Mesodermal cell (in vitro differentiated cells): Measurements from ENCODE around the gene PGLYRP2.

ENCODE experiments used
- H3K27ac ChIP-seq: 2 replicates; pipeline ENCODE4 v1.7.0; 2013; ENCODE audit warnings: mild to moderate bottlenecking, low read depth, low read length, moderate library complexity; ENCODE audit not compliant: severe bottlenecking
- H3K36me3 ChIP-seq: 2 replicates; pipeline ENCODE4 v1.7.1; 2013; ENCODE audit warnings: mild to moderate bottlenecking, low read length, moderate library complexity; ENCODE audit not compliant: control insufficient read depth, insufficient read depth
- H3K4me1 ChIP-seq: one replicate; pipeline ENCODE4 v1.7.1; 2013; ENCODE audit warnings: mild to moderate bottlenecking, low read length; ENCODE audit not compliant: insufficient read depth, control insufficient read depth, poor library complexity, severe bottlenecking
- H3K4me3 ChIP-seq: 2 replicates; pipeline ENCODE4 v1.7.0; 2013; ENCODE audit warnings: low read length, control low read depth, mild to moderate bottlenecking; ENCODE audit not compliant: insufficient read depth, poor library complexity, severe bottlenecking; ENCODE audit errors: extremely low read depth
- H3K9me3 ChIP-seq: 2 replicates; pipeline ENCODE4 v1.7.1; 2013; ENCODE audit warnings: mild to moderate bottlenecking, low read length, moderate library complexity; ENCODE audit not compliant: control insufficient read depth
- WGBS, 2 experiments: methylation state at CpG; one replicate each; pipeline ENCODE4 v1.1.5; 2013; ENCODE audit warnings: missing lambda C conversion rate in 2 of 2; ENCODE audit not compliant: insufficient coverage in 2 of 2; 5-methylcytosine and 5-hydroxymethylcytosine counted together

Gene PGLYRP2

GRCh38 chr19:15428956-15429824 is 50.1 kb downstream of the PGLYRP2 start:
- Histone ChIP-seq H3K9me3 (no peaks in the 10 kb centered on the region), H3K4me3 (no peak overlapping the region), H3K27ac (no peak overlapping the region), H3K4me1 (peaks cover 10% of the 10 kb centered on the region), H3K36me3 (peaks cover 61% of the 10 kb centered on the region)
- WGBS, 2 experiments = 93 to 94% methylated on average over 11 to 21 of the region's 22 CpGs

GRCh38 chr19:15427991-15428471 is 51.3 kb downstream of the PGLYRP2 start:
- H3K36me3 ChIP-seq = peaks cover 73% of the 10 kb centered on the region
- no peaks in the 10 kb centered on the region for H3K9me3 ChIP-seq
- 96 to 97% methylated on average over 35 of the region's 35 CpGs for WGBS, 2 experiments
- H3K27ac ChIP-seq = no peak overlapping the region
- H3K4me1 ChIP-seq = peaks cover 10% of the 10 kb centered on the region
- H3K4me3 ChIP-seq = no peak overlapping the region

GRCh38 chr19:15427350-15427700 is 52.0 kb downstream of the PGLYRP2 start:
- H3K4me1 ChIP-seq = peaks cover 10% of the 10 kb centered on the region
- WGBS, 2 experiments = 98 to 99% methylated on average over 23 to 25 of the region's 25 CpGs
- no peaks in the 10 kb centered on the region for H3K9me3 ChIP-seq
- no peak overlapping the region for H3K4me3 ChIP-seq
- peaks cover 80% of the 10 kb centered on the region for H3K36me3 ChIP-seq
- no peak overlapping the region for H3K27ac ChIP-seq

GRCh38 chr19:15426485-15427349 is 52.6 kb downstream of the PGLYRP2 start:
- no peak overlapping the region for H3K27ac ChIP-seq
- peaks cover 86% of the 10 kb centered on the region for H3K36me3 ChIP-seq
- peaks cover 10% of the 10 kb centered on the region for H3K4me1 ChIP-seq
- H3K4me3 ChIP-seq = no peak overlapping the region
- no peaks in the 10 kb centered on the region for H3K9me3 ChIP-seq
- 93 to 97% methylated on average over 13 to 14 of the region's 16 CpGs for WGBS, 2 experiments

GRCh38 chr19:15425321-15425950 is 53.9 kb downstream of the PGLYRP2 start:
- peaks cover 93% of the 10 kb centered on the region for H3K36me3 ChIP-seq

GRCh38 chr19:15424692-15425272 is 54.5 kb downstream of the PGLYRP2 start:
- WGBS, 2 experiments = 97 to 98% methylated on average over 34 to 35 of the region's 38 CpGs
- no peaks in the 10 kb centered on the region for H3K9me3 ChIP-seq
- no peaks in the 10 kb centered on the region for H3K4me1 ChIP-seq
- no peak overlapping the region for H3K27ac ChIP-seq
- H3K4me3 ChIP-seq = no peak overlapping the region
- H3K36me3 ChIP-seq = peaks cover 86% of the 10 kb centered on the region

More at GRCh38 chr19:15425321-15425950, 53.9 kb downstream of the PGLYRP2 start:
- no peak overlapping the region for H3K4me3 ChIP-seq
- no peaks in the 10 kb centered on the region for H3K9me3 ChIP-seq
- H3K4me1 ChIP-seq = no peaks in the 10 kb centered on the region
- H3K27ac ChIP-seq = no peak overlapping the region
- WGBS, 2 experiments = 97 to 98% methylated on average over 16 of the region's 36 CpGs

GRCh38 chr19:15424121-15424520 is 55.2 kb downstream of the PGLYRP2 start:
- peaks cover 80% of the 10 kb centered on the region for H3K36me3 ChIP-seq
- no peak overlapping the region for H3K27ac ChIP-seq
- H3K9me3 ChIP-seq = no peaks in the 10 kb centered on the region
- no peak overlapping the region for H3K4me3 ChIP-seq
- 91 to 95% methylated on average over 8 to 10 of the region's 13 CpGs for WGBS, 2 experiments
- no peaks in the 10 kb centered on the region for H3K4me1 ChIP-seq

GRCh38 chr19:15423130-15423529 is 56.2 kb downstream of the PGLYRP2 start:
- Histone ChIP-seq H3K27ac (no peak overlapping the region), H3K9me3 (no peaks in the 10 kb centered on the region), H3K4me3 (no peak overlapping the region), H3K36me3 (peaks cover 70% of the 10 kb centered on the region), H3K4me1 (no peaks in the 10 kb centered on the region)
- WGBS, 2 experiments = 90 to 95% methylated on average over 3 to 4 of the region's 6 CpGs

GRCh38 chr19:15422296-15423075 is 56.8 kb downstream of the PGLYRP2 start:
- H3K4me3 ChIP-seq = no peak overlapping the region
- WGBS, 2 experiments = 95% methylated on average over 13 to 22 of the region's 22 CpGs
- H3K36me3 ChIP-seq = peaks cover 64% of the 10 kb centered on the region
- H3K9me3 ChIP-seq = no peaks in the 10 kb centered on the region
- no peak overlapping the region for H3K27ac ChIP-seq
- no peaks in the 10 kb centered on the region for H3K4me1 ChIP-seq
